GM12878 (cell line): ENCODE results near the gene PODXL2.

ENCODE experiments used
- ATF3 ChIP-seq: IDR thresholded peaks from 2 replicates; pipeline ENCODE4 v1.6.1; 2011; ENCODE audit warnings: low read depth, mild to moderate bottlenecking, low read length, moderate library complexity, borderline replicate concordance; ENCODE audit errors: extremely low read depth
- CHD2 ChIP-seq: IDR thresholded peaks from 2 replicates; pipeline ENCODE4 v1.6.1; 2011; ENCODE audit warnings: low read depth, low read length, improper control_type of control experiment, borderline replicate concordance
- CTCF ChIP-seq, 3 experiments: IDR thresholded peaks in 2 of 3; conservative IDR thresholded peaks in 1 of 3; 2 replicates each; pipeline ENCODE4 v1.5.1; 2011; ENCODE audit warnings: low read depth in 3 of 3, low read length in 3 of 3, mild to moderate bottlenecking in 3 of 3, control low read depth in 2 of 3, moderate library complexity in 2 of 3, inconsistent platforms in 1 of 3, mixed read lengths in 1 of 3; ENCODE audit not compliant: control insufficient read depth in 2 of 3, insufficient read depth in 1 of 3; ENCODE audit errors: extremely low read depth in 1 of 3
- ETV6 ChIP-seq, 2 experiments: fragments of 450-650 bp in 1 of 2; IDR thresholded peaks in 1 of 2; conservative IDR thresholded peaks in 1 of 2; 2 replicates each; pipeline ENCODE4 v1.6.1; 2014; ENCODE audit warnings: antibody characterized with exemption in 1 of 2, borderline replicate concordance in 1 of 2, low read depth in 1 of 2, mild to moderate bottlenecking in 1 of 2, moderate library complexity in 1 of 2
- HCFC1 ChIP-seq: fragments of 150-350 bp; IDR thresholded peaks from 2 replicates; pipeline ENCODE4 v1.6.1; 2014; ENCODE audit warnings: low read length
- HDAC2 ChIP-seq: fragments of 200-600 bp; sonication (generic); IDR thresholded peaks from 2 replicates; pipeline ENCODE4 v1.6.1; 2017
- POLR2A ChIP-seq: IDR thresholded peaks from 2 replicates; pipeline ENCODE4 v1.6.1; 2011; ENCODE audit warnings: low read depth, mild to moderate bottlenecking, low read length
- TF ChIP-seq, protein P1 (sequence below): IDR thresholded peaks from 2 replicates; pipeline ENCODE4 v1.6.1; 2012; ENCODE audit warnings: low read length, inconsistent platforms
- TF ChIP-seq, protein P2 (sequence below): fragments of 450-650 bp; IDR thresholded peaks from 2 replicates; pipeline ENCODE4 v1.6.1; 2016; ENCODE audit warnings: mild to moderate bottlenecking

GRCh38 chr3:127702151-127702578, 73.2 kb downstream of the PODXL2 start:
- no peak for TF ChIP-seq ETV6 (conservative IDR thresholded peaks at IDR 0.05 in 1 of 2, IDR thresholded peaks at IDR 0.05 in 1 of 2; ENCODE audit: borderline replicate concordance in 1 of 2, low read depth in 1 of 2)
- TF ChIP-seq ATF3, result no peak
- TF ChIP-seq, protein P1, sequence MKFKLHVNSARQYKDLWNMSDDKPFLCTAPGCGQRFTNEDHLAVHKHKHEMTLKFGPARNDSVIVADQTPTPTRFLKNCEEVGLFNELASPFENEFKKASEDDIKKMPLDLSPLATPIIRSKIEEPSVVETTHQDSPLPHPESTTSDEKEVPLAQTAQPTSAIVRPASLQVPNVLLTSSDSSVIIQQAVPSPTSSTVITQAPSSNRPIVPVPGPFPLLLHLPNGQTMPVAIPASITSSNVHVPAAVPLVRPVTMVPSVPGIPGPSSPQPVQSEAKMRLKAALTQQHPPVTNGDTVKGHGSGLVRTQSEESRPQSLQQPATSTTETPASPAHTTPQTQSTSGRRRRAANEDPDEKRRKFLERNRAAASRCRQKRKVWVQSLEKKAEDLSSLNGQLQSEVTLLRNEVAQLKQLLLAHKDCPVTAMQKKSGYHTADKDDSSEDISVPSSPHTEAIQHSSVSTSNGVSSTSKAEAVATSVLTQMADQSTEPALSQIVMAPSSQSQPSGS, result no peak
- TF ChIP-seq HDAC2, result no peak
- no peak for TF ChIP-seq CTCF (IDR thresholded peaks at IDR 0.05 in 2 of 3, conservative IDR thresholded peaks at IDR 0.05 in 1 of 3; ENCODE audit: control insufficient read depth in 2 of 3, extremely low read depth in 1 of 3, insufficient read depth in 1 of 3, low read depth in 3 of 3, low read length in 3 of 3)
- TF ChIP-seq HCFC1, result no peak
- TF ChIP-seq POLR2A, result no peak
- TF ChIP-seq CHD2, result no peak
- TF ChIP-seq, protein P2, sequence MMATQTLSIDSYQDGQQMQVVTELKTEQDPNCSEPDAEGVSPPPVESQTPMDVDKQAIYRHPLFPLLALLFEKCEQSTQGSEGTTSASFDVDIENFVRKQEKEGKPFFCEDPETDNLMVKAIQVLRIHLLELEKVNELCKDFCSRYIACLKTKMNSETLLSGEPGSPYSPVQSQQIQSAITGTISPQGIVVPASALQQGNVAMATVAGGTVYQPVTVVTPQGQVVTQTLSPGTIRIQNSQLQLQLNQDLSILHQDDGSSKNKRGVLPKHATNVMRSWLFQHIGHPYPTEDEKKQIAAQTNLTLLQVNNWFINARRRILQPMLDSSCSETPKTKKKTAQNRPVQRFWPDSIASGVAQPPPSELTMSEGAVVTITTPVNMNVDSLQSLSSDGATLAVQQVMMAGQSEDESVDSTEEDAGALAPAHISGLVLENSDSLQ, result no peak
